KMS-11 (cell line): ENCODE measurements around the gene ARHGAP24.

Source experiments
- H2AFZ ChIP-seq: fragments of 200-600 bp; sonication (generic); 2 replicates; pipeline ENCODE4 v1.6.1; 2016; ENCODE audit warnings: antibody characterized with exemption, mixed run types, low read depth
- H3K27ac ChIP-seq: fragments of 200-600 bp; sonication (generic); 2 replicates; pipeline ENCODE4 v1.6.1; 2016; ENCODE audit warnings: mild to moderate bottlenecking, mixed run types
- H3K27me3 ChIP-seq: fragments of 200-600 bp; sonication (generic); 2 replicates; pipeline ENCODE4 v1.6.1; 2017; ENCODE audit warnings: mild to moderate bottlenecking, low read depth, mixed run types, moderate library complexity; ENCODE audit not compliant: insufficient read depth
- H3K36me3 ChIP-seq: fragments of 200-600 bp; sonication (generic); 2 replicates; pipeline ENCODE4 v1.6.1; 2017; ENCODE audit warnings: mild to moderate bottlenecking, mixed run types; ENCODE audit not compliant: insufficient read depth
- H3K4me1 ChIP-seq: fragments of 200-600 bp; sonication (generic); 2 replicates; pipeline ENCODE4 v1.6.1; 2016; ENCODE audit warnings: mild to moderate bottlenecking, low read depth, mixed run types; ENCODE audit not compliant: poor library complexity, severe bottlenecking
- H3K4me2 ChIP-seq: fragments of 200-600 bp; sonication (generic); 2 replicates; pipeline ENCODE4 v1.7.0; 2016; ENCODE audit warnings: mild to moderate bottlenecking, mixed run types
- H3K4me3 ChIP-seq: fragments of 200-600 bp; sonication (generic); IDR thresholded peaks from 2 replicates; pipeline ENCODE4 v1.6.1; 2017; ENCODE audit warnings: low read depth, low read length, mixed read lengths; ENCODE audit not compliant: insufficient read depth
- H3K79me2 ChIP-seq: fragments of 200-600 bp; sonication (generic); 2 replicates; pipeline ENCODE4 v1.6.1; 2016; ENCODE audit warnings: low read depth, mixed run types; ENCODE audit not compliant: insufficient read depth
- H3K9ac ChIP-seq: fragments of 200-600 bp; sonication (generic); 2 replicates; pipeline ENCODE4 v1.6.1; 2016; ENCODE audit warnings: mild to moderate bottlenecking, mixed run types
- H4K20me1 ChIP-seq: fragments of 200-600 bp; sonication (generic); 2 replicates; pipeline ENCODE4 v1.6.1; 2016; ENCODE audit warnings: mild to moderate bottlenecking, mixed run types; ENCODE audit not compliant: insufficient read depth
- TF ChIP-seq, protein P1 (sequence below): fragments of 200-600 bp; sonication (generic); conservative IDR thresholded peaks from 2 replicates; pipeline ENCODE4 v1.6.1; 2017; ENCODE audit warnings: low read depth, mild to moderate bottlenecking, antibody characterized with exemption, low read length, moderate library complexity, mixed read lengths

The ARHGAP24 gene

GRCh38 chr4:85486425-85487086 lies 11.6 kb downstream of the ARHGAP24 start:
- Histone ChIP-seq H3K79me2 (no peaks in the 10 kb centered on the region), H3K36me3 (no peaks in the 10 kb centered on the region), H3K27me3 (no peaks in the 10 kb centered on the region), H3K27ac (no peak overlapping the region), H3K9ac (no peak overlapping the region), H3K4me3 (no peak overlapping the region), H3K4me1 (peaks cover 12% of the 10 kb centered on the region), H3K4me2 (no peak overlapping the region), H2AFZ (no peak overlapping the region), H4K20me1 (no peaks in the 10 kb centered on the region)
- TF ChIP-seq, protein P1, sequence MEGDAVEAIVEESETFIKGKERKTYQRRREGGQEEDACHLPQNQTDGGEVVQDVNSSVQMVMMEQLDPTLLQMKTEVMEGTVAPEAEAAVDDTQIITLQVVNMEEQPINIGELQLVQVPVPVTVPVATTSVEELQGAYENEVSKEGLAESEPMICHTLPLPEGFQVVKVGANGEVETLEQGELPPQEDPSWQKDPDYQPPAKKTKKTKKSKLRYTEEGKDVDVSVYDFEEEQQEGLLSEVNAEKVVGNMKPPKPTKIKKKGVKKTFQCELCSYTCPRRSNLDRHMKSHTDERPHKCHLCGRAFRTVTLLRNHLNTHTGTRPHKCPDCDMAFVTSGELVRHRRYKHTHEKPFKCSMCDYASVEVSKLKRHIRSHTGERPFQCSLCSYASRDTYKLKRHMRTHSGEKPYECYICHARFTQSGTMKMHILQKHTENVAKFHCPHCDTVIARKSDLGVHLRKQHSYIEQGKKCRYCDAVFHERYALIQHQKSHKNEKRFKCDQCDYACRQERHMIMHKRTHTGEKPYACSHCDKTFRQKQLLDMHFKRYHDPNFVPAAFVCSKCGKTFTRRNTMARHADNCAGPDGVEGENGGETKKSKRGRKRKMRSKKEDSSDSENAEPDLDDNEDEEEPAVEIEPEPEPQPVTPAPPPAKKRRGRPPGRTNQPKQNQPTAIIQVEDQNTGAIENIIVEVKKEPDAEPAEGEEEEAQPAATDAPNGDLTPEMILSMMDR: no peak

GRCh38 chr4:85488416-85488815 lies 13.5 kb downstream of the ARHGAP24 start:
- H3K4me1 ChIP-seq: peaks cover 23% of the 10 kb centered on the region
- no peak overlapping the region for H3K4me3 ChIP-seq
- no peak overlapping the region for H3K4me2 ChIP-seq
- no peaks in the 10 kb centered on the region for H3K27me3 ChIP-seq
- H3K9ac ChIP-seq: no peak overlapping the region
- no peak overlapping the region for H3K27ac ChIP-seq
- no peaks in the 10 kb centered on the region for H4K20me1 ChIP-seq
- no peak overlapping the region for H2AFZ ChIP-seq
- H3K36me3 ChIP-seq: no peaks in the 10 kb centered on the region
- TF ChIP-seq, protein P1: no peak
- no peaks in the 10 kb centered on the region for H3K79me2 ChIP-seq

GRCh38 chr4:85489273-85489981 lies 14.5 kb downstream of the ARHGAP24 start:
- Histone ChIP-seq H3K27ac (no peak overlapping the region), H2AFZ (no peak overlapping the region), H3K36me3 (no peaks in the 10 kb centered on the region), H3K4me1 (peaks cover 23% of the 10 kb centered on the region), H3K9ac (no peak overlapping the region), H3K27me3 (no peaks in the 10 kb centered on the region), H3K79me2 (no peaks in the 10 kb centered on the region), H3K4me2 (no peak overlapping the region), H3K4me3 (no peak overlapping the region), H4K20me1 (no peaks in the 10 kb centered on the region)
- TF ChIP-seq, protein P1: no peak

DNA sequence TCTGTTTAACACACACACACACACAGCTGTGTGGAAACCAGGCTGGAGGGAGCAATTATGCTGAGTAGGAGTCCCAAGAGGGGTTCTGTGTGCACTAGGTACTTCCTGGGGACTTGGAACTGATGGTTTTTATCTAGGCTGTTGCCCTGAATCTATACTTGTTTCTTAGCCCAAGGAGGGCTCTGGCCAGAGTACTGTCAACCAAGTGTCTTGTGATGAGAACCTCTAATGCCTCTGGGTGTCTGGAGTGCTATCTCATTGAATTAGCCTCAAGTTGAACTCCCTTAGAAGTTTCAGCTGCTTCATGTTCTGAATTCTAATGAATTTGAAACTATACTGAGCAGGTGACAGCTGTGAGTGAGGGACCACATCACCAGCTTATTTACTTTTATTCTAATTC lies 16.6 kb downstream of the ARHGAP24 start:
- Histone ChIP-seq H3K4me1 (peaks cover 23% of the 10 kb centered on the region), H4K20me1 (no peaks in the 10 kb centered on the region), H3K27me3 (no peaks in the 10 kb centered on the region), H3K36me3 (no peaks in the 10 kb centered on the region), H3K27ac (peak overlapping the region; percentile 44; the same call in 1 of the 2 replicates), H3K4me3 (no peak overlapping the region), H2AFZ (0 out of 2 replicates have a peak overlapping the region, but pooled peaks have one; percentile 17), H3K4me2 (peak overlapping the region; percentile 66), H3K79me2 (no peaks in the 10 kb centered on the region), H3K9ac (no peak overlapping the region)
- TF ChIP-seq, protein P1: no peak
